ENCODE results near the gene IQSEC3. TPM values are rescaled to one million over a fixed set of nuclear protein-coding genes. Genes with fewer than 3 reads are reported as not detected.

The IQSEC3 gene
- total RNA-seq, 1 experiment from 2014 or later: 0.55 TPM

- Histone ChIP-seq H2AK5ac (ENCODE audit: insufficient read length, low read length) (no peak overlapping the region), H4K5ac (ENCODE audit: insufficient read length, low read depth, low read length) (no peak overlapping the region), H2BK20ac (ENCODE audit: low read depth, low read length, poor library complexity, severe bottlenecking) (no peak overlapping the region), H3K9ac (ENCODE audit: extremely low read depth, insufficient read length, low read length) (peak overlapping the region; percentile 16), H2BK5ac (ENCODE audit: insufficient read length, low read length) (no peak overlapping the region), H3K23ac (ENCODE audit: insufficient read length, low read depth, low read length) (no peak overlapping the region), H2AFZ (ENCODE audit: low read length) (no peak overlapping the region), H3K27me3 (ENCODE audit: insufficient read depth, low read length) (peaks cover 4% of the 10 kb centered on the region; the same call in 1 of the 2 replicates), H3K9me3 (ENCODE audit: control insufficient read depth, low read depth, low read length) (no peaks in the 10 kb centered on the region), H4K20me1 (ENCODE audit: control insufficient read depth, insufficient read depth, insufficient read length) (no peaks in the 10 kb centered on the region), H4K8ac (replicated peaks; ENCODE audit: insufficient read length, low read depth, low read length) (no peak overlapping the region), H2BK15ac (ENCODE audit: low read depth, low read length) (no peak overlapping the region), H4K91ac (ENCODE audit: insufficient read length, low read depth, low read length) (no peak overlapping the region), H3K14ac (ENCODE audit: insufficient read depth, low read length) (0 out of 2 replicates have a peak overlapping the region, but pooled peaks have one; percentile 23), H3K79me1 (ENCODE audit: insufficient read depth, low read depth, low read length, poor library complexity, severe bottlenecking) (no peaks in the 10 kb centered on the region), H3K18ac (ENCODE audit: insufficient read length, low read depth, low read length) (no peak overlapping the region), H3K23me2 (ENCODE audit: insufficient read length, low read depth, low read length, poor library complexity, severe bottlenecking) (peaks cover 7% of the 10 kb centered on the region), H3K4ac (ENCODE audit: low read depth, low read length) (no peak overlapping the region), H2BK12ac (ENCODE audit: insufficient read length, low read depth, low read length) (no peak overlapping the region), H3K4me2 (ENCODE audit: insufficient read depth, insufficient read length, low read length) (peak overlapping the region; percentile 55), H3K79me2 (ENCODE audit: insufficient read depth, low read length) (no peaks in the 10 kb centered on the region), H3K56ac (ENCODE audit: insufficient read length, low read depth, low read length) (no peak overlapping the region), H2BK120ac (ENCODE audit: low read depth, low read length, poor library complexity, severe bottlenecking) (no peak overlapping the region), H3K4me1 (ENCODE audit: insufficient read depth, low read length) (no peaks in the 10 kb centered on the region), H3T11ph (ENCODE audit: low read length) (no peak overlapping the region), H3K27ac (ENCODE audit: insufficient read length, low read depth, low read length) (no peak overlapping the region)
- peaks cover 5 to 7% of the 10 kb centered on the region in 2 experiments; a peak in 3 of 5 replicates for H3K9me3 Mint-ChIP-seq
- TF ChIP-seq CTCF (conservative IDR thresholded peaks at IDR 0.05): peak; percentile 90
- H3K27ac Mint-ChIP-seq: no peak overlapping the region
- DNase-seq: peak; percentile 82
- WGBS (ENCODE audit: extremely low coverage, insufficient read length, low lambda C conversion rate): no CpG with 5 or more reads among the region's 52 CpGs
- peaks cover 72% of the 10 kb centered on the region for H3K27me3 Mint-ChIP-seq (ENCODE audit: low read depth)
- H3K4me3 Mint-ChIP-seq: peak overlapping the region; percentile 82 to 85
- H3K4me1 Mint-ChIP-seq: peaks cover 5 to 10% of the 10 kb centered on the region in 2 experiments; a peak in 2 of 4 replicates
- H3K36me3 Mint-ChIP-seq (ENCODE audit: insufficient read depth in 1 of 3, low read depth in 3 of 3): peaks cover 0 to 2% (median 0%) of the 10 kb centered on the region in 3 experiments; a peak in 2 of 7 replicates
Observed at GRCh38 chr12:188910-189621, 122.5 kb downstream of the IQSEC3 start.

Measured in H9 (cell line).